DMS153 (cell line): Measurements from ENCODE around the gene LAMA3.
A peak's percentile ranks its signal among the peaks of the same experiment; 100 is the strongest.

Experiments used
- DNase-seq: peaks from one replicate; lab custom pipeline; 2025; lab: John Stamatoyannopoulos, UW

LAMA3 gene

DNA sequence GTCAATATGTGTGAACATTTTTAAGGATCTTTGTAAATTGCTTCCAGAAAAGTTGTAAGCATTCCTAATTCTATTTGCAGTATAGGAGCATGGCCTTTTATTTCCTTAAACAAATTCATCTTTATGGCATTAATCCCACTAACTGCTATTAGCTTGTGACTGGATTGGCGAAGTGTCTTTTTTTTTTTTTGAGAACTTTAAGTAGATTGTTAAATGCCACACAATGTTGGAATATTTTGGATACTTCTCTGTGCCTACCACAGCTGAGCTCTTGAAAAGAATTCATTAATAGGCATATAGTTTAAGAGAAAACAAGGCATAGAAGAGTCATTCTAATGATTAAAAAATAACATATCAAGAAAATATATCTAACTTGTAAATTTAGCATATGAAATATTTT is 129.7 kb downstream of the LAMA3 start:
- no peak for DNase-seq

DNA sequence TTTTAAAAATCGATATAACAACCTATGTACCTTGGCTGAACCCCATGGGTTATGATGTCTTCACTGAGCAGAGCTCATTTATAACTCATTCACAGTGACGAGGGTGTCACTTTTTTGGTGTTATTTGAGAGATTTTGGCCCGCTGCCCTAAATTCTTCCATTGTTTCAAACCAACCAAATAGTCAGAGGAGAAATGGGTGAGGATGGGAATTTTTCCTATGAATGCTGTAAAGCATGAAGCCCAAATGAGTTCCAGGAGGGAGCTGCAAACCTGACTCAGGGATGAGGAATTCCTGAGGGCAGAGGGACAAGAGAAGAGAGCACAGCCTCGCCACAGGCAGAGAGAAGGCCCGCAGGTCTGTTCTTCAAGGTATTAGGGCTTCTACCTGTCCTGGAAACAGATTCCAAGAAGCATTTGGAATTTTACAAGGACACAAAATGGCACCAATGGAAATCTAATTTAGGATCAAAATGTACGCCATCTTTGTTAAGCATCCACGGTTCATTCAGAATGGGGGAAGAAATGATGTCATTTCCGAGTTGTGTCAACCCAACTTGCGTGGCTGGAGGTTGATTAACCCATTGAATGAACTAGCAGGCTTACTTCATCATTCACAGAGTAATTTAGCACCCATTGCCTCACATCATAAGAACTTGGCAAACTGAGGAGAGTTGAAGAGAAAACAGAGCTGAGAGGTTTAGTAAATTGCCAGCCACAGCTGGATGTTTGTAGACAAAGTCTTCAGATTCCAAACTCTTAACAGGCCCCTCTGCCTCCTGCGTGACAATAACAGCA is 133.5 kb downstream of the LAMA3 start:
- DNase-seq: no peak

DNA sequence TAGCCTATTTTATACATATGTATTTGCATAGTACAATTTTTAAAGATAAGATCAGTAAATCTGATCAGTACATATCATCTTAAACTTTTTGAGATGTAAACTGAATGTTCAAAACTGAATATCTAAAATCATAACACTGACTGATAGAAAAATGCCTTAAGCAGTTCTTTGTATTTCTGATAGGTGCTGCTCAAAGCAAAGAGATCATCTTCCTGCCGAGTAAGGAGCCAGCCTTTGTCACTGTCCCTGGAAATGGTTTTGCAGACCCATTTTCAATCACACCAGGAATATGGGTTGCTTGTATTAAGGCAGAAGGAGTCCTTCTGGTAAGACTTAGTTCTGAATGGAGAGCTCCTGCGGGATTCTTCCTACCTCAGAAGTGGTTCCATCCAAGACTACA is 135.0 kb downstream of the LAMA3 start:
- DNase-seq: no peak

DNA sequence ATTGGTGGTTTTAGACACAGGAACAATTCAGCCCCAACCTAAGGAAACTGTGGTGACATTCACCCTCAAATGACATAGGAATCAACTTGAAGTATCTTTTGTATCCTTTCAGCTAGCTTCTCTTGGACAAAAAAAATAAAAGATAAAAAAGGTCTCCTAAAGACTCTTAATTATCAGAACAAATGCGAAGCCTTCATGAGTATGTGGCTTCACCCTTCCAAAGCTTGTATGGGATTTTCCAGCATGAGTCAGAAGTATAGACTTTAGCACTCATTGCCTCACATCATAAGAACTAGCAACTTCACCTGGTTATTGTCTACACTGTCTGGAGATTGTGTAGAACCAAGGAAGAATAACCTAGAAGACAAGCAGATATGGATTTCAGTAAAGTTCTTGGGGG is 135.4 kb downstream of the LAMA3 start:
- no peak for DNase-seq

DNA sequence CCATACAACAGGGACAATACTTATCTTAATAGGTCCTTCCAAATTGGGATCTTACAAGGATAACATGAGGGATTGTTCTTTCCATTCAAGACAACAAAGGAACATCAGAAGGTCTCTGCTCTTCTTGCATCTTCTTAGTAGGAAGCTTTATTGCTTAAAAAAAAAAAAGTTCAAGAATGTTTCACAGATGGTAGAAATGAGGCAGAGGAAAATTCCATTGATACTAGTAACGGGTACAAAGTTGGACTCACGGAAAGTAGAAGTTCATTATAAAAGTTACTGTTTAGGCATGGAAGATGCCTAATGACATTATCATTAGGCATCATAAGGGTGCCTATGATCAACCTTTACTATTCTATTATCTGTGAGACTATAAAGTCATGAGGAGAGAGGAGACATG is 136.2 kb downstream of the LAMA3 start:
- DNase-seq: no peak

DNA sequence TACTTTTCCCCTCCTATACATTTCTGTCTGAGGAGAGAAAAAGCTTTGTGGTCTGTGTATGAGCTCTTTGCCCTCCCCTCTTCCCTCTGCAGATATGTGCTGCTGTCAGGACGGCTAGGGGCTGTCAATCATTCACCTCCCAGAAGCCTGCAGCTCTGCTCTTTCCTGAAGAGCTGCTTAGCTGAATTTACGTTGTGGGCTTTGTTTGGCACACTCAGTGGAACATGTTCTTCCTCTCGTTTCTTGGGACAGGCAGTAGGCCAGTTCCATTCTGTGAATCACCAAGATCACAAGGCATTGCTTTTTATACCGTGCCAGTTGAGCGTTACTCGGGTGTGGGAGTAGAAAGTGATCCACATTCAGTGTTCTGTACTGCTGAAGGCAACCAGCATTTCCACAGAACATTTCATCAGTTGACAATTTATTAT is 136.7 kb downstream of the LAMA3 start:
- no peak for DNase-seq

DNA sequence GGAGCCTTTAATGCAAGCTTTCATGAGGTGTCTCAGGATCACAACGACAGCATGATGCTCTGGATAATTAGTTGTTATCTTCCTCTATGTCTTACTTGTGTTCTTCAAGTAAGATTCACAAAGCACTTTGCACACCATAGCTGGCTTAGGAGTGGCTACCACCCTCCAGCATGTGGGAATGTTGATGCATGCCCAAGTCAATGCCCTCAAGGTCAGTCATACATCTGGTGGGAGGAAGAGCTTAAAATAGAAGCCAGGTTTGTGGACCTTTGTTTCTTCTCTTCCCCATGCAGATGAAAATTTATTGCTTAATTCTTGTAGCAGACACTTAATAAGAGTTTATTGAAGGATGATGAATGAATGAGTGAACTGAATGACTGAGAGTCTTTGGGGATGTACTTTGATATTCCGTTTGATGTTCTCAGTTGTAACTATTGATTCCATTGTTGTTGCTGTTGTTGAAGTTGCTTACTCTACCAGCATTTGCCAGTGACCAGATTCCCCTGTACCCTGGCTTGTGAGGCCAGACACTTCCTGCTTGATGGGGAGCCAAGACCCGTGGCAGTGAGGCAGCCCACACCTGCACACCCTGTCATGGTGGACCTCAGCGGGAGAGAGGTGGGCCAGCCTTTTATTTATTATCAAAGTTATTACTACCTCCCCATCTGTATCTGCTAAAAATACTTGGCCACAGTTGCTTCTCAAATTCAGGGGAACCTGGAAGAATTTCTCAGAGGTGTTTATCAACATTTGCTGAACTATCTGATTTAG is 137.8 kb downstream of the LAMA3 start:
- DNase-seq: no peak

DNA sequence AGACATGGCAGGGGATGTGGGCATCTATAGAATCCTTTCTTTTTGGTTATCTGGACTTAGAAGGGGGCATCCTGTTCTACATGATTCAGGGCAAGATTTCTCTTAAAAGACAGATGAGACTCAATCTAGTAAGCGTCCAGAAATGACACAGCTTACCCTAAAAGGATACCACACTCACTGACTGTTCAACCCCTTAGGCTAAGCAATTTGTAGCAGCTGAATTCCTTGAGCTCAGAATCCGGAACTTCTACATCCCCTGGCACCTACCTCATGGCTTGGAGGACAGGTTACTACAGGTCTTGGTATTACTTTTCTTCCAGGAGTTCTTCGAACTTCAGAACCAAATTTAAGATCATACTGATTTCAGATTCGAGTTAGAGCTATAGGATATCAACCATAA is 138.4 kb downstream of the LAMA3 start:
- no peak for DNase-seq

DNA sequence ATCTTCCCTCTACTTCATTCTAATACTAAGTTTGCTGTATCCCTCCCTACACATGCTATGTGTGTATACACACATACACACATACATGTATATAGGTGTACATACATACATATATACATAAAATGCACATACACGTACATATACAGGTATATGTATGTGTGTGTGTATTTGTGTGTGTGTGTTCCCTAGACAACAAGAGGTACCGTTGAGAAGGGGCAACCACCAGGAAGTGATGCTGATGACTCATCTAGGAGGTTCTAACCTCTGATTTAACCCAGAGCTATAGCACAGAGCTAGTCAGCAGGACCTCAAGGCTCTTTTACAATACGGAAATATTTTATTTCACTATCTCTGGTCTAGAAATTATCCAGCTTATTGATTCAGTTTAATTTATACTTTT is 139.2 kb downstream of the LAMA3 start:
- peak; percentile 81 for DNase-seq

DNA sequence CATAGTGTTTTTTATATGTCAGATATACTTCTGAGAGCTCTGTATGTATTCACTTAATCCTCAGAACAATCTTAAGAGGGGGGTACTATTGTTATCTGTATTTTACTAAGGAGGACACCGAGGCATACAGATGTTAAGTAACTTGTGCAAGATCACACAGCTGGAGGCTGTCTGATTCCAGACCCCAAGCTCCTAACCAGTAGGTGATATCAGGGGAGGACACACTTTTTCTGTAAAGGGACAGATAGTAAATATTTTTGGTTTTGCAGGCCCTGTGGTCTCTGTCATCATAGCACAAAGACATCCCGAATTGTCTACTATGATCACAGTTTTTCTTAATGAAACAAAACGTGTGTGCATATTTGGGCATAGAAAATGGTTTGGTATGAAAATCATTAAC is 143.7 kb downstream of the LAMA3 start:
- no peak for DNase-seq

DNA sequence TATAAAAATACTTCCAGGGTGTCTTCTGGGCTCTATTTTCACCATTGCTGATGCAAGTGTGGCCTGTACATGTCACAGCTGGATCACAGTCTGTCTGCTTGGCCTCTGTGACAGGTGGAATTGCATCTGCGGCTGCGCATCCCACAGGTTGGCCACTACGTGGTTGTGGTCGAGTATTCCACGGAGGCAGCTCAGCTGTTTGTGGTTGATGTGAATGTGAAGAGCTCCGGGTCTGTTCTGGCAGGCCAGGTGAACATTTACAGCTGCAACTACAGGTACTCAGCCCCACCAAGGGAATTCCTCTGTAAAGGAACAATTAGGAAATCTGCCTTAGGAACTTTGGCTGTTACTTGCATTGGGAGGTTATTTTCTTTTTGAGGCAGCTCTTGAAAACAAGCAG is 144.5 kb downstream of the LAMA3 start:
- DNase-seq: no peak

DNA sequence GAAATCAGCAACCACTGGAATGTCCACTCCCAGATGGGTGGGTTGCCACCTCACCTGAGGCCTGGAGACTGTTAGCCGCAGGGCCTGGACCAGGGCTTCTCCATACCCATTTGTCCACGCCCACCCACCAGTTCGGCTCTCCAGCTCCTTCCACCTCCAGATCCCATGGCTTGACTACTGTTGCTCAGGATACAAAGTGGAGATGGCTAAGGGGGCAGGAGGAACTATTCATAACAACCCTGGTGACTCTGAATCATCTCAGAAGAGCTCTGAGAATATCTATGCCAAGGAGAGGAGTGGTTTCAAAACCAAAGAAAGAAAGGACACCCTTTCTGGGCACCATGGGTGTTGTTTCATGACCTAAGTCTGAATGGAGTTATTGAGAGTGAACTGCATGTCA is 145.8 kb downstream of the LAMA3 start:
- no peak for DNase-seq

DNA sequence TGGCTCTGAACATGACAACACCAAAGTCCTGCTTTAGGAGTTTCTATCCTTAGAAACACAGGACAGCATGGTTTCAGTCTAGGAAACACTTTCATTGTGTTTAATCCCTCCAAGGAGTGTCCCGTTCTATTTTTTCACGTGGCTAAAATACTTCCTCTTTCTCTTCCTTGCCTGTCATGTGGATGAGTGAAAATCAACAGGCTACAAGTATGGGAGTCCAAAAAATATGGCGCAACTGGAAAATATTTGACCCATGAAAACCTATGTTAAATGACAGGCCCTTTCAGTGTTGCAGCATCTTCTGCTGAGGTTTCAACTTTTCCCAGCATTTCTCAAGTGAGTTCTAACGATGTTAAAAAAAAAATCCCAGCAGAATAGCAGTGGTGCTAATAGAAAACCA is 146.3 kb downstream of the LAMA3 start:
- no peak for DNase-seq

DNA sequence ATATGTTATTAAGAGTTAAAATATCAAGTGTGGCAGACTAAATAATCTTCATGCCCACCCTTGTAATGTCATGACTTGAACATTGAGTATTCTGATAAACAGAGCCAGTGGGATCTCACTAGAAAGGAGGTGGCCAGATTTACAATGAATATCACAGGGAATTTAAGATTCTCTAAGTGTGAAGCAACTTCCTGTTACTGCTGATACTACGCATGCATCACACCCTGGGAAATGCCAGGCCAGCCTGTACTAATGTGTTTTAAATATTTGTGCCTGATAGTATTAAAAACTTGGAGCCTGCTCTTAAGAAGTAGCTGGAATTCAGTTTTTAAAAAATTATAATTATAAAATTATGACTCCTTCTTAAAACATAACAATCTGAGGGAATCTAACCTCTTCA is 148.3 kb downstream of the LAMA3 start:
- DNase-seq: no peak

DNA sequence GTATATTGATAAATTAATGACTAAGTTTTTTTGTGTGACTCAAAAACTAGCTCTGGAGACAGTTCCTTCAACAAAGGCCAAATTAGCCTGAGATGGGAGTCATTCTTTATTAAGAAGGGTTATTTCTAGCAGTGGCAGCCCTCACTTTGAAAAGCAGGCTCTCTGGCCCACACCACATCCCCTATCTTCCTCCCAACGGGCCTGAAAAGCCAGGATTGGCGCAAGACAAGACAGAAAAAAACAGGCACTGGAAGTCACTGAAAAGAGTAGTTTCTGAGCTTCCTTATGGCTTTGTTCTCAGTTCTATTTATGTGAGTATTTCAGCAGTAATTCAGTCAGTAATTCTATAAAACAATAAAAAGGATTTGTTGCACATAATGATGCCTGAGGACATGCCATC is 149.0 kb downstream of the LAMA3 start:
- no peak for DNase-seq

DNA sequence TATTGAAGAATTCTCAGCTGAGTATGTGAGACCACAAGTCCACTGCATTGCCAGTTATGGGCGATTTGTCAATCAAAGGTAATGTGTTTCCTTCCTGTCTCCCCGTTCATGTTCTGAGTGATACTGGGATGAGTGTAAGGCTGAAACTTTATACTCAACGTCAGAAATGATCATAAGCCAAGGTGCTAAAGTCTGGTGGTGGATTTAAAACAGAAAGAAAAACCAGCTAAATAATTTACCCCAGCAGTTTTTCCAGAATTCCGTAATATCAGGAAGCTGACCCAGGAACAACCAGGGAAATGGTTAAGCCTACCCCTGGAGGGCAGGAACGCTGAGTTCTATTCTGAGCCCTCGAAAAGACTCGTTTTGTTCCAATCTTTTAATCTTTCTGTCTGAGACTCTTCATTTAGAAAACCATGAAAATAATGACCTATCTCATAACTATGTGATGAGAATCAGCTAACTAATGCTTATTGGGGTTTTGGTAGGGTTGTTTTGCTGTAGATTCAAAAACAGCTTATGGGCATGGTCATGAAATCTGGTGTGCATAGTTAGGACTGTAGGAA is 149.6 kb downstream of the LAMA3 start:
- DNase-seq: no peak

DNA sequence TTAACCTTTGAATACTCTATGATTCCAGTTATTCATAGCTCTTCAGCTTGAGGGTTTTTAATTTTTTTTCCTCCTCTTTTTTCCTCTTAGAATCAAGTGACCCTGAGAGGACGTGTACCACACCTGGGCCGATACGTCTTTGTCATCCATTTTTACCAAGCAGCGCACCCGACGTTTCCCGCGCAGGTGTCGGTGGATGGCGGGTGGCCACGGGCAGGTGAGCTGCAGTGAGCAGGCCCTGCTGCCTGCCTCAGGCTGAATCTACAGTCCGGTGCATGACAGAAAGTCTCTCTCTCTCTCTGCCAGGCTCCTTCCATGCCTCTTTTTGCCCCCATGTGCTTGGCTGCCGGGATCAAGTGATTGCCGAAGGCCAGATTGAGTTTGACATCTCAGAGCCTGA is 153.1 kb downstream of the LAMA3 start:
- no peak for DNase-seq

DNA sequence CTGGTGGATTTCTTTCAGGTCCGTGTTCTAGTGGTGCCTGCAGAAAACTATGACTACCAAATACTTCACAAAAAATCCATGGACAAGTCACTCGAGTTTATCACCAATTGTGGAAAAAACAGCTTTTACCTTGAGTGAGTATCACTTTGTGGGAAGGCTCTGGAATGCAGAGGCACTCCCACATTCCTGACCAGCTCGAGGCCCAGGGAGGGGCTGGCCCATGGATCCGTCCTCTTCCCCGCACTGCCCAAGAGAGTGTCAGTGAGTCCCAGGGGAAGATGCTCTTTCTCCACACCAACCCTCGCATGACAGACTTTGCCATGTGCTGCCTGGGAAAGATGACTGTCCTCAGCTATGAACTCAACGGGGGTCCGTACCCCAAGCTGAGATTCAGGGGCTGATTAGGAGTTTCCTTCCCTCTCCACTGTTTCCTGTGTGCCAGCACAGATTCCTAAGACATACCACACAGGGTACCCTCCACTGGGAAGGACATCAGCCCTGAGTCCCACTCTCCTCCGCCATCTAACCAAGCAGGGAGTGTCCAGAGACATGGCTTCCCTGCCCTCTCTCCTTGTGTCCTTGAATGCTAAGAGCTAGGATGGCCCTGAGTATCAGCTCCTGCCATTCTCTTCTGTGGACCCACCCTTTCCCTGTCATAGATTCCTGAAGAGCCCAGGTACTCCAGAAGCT is 155.9 kb downstream of the LAMA3 start:
- DNase-seq: no peak

DNA sequence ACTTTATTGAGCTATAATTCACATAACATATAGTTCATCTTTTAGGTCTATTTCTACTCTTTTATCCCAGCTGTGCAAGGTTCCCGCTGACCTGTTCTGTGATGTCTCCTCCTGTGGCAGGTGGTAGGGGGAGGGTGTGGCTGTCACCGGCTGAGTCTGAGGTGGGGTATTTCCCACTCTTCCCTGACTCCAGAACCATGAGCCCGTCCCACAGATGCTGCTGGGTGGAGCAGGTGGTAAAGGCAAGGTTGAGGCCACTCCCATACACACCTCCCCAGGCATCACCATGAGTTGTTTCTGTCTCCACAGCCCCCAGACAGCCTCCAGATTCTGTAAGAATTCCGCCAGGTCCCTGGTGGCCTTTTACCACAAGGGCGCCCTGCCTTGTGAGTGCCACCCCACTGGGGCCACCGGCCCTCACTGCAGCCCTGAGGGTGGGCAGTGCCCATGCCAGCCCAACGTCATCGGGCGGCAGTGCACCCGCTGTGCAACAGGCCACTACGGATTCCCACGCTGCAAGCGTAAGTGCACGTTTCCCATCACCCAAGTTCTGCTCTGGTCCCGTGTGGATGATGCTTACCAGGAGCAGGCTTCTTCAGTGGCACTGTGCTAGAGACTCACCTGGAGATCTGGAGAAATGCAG is 156.9 kb downstream of the LAMA3 start:
- no peak for DNase-seq

DNA sequence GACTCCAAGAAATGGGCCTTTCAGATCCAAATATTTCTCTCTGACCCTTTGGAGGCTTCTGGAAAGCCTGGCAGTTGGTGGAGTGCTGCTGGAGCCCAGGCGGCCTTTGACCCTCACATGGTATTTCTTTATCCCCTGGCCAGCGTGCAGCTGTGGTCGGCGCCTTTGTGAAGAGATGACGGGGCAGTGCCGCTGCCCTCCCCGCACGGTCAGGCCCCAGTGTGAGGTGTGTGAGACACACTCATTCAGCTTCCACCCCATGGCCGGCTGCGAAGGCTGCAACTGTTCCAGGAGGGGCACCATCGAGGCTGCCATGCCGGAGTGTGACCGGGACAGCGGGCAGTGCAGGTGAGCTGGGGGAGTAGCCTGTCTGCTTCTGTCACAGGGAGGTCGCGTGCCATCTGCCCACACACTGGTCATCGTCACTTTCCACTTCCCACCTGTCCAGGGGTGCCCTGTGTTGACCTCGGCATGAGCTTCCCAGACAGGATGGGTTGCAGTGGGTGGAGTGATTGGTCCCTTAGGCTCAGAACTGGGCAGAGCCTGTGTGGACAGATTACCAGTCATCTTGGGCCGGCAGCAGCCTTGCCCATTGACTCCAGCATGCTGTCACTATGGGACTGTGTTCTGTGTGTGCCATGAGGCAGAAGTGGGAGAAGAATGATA is 158.2 kb downstream of the LAMA3 start:
- no peak for DNase-seq

DNA sequence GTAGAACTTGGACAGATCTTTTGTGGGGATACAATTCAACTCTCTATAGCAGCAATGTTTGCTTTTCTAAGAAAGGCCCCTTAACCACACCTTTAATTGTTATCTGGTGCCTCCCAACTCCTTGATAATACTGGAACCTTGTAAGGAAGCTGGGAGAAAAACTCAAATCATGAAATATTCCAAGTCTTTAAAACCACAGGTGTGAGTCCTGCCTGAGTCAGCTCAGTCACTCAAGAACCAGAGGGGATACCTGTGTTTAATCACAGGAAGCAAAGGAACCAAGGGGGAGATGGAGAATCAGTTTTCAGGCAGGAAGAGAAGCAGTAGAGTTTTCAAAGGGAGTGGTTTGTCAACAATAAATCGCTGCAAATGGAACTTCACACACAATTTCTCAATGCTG is 159.9 kb downstream of the LAMA3 start:
- DNase-seq: no peak

DNA sequence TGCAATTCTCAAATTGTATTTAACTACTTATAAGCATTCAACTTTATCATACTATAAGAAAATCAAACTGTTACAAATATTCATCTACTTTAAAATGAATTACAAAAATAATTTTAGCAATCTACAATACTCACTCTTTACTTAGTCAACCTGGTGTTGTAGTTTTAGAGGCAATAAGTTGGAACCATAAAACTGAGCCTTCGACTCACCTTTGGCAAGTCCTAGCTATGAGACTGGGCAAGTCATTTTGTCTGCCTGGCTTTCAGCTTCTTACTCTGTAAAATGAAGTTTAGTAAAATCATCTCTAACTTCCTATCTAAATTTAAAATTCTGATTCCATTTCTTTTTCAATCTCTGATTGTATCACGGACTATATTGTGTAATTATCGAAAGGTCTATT is 161.0 kb downstream of the LAMA3 start:
- no peak for DNase-seq
